ENCODE data around the gene HOMER1.

The HOMER1 gene

DNA sequence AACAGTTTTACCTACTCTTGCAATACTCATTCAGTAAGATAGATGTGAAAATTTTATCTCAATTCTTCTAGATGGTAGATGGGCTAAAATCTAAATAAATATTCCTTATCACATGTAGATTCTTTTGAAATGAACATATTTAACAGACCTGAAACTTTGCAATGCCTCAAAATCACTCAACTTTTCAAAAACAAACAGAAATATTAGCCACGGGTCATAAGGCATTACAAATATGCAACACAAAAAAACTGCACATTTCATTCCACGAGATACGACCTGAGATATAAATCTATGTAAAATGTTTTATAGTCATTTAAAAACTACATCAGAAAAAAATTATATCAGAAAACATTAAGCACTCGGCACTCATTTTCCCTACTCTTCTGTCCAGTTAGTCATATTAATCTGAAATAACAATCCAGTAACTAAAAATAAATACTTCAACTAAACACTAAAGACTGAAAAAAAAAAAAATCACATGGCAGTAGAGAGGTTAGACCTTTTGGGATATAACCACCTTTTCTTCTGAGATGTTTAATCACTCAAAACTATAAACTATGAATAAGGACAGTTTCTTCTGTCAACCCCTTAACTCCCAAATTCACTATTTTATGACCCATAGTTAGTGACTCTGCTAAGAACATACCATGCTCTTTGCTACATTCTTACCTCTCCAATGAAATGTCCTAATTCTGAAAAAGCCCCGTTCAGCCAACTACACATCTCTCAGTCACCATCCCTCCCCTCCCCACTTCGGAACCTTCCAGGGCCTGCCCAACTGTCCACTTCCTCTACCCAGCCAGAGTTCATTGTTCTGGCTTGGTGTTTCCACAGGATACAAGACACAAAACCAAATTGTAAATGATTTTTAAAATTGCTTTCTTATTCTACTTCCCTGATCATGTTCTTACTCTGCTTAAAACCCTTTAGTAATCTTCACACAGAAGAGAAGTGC, 6.4 kb downstream of the HOMER1 start:
- Histone ChIP-seq H3K36me3 (ENCODE audit: control insufficient read depth in 1 of 2, insufficient read depth in 2 of 2, low read length in 2 of 2) (no peaks in the 10 kb centered on the region), H3K4me3 (ENCODE audit: low read depth in 1 of 2, low read length in 2 of 2) (no peak overlapping the region), H3K4me1 (ENCODE audit: control insufficient read depth in 1 of 2, insufficient read depth in 2 of 2, low read length in 2 of 2) (peaks cover 0 to 16% of the 10 kb centered on the region in 2 donors), H3K27me3 (ENCODE audit: low read depth, low read length) (peaks cover 11% of the 10 kb centered on the region), H3K9me3 (ENCODE audit: control insufficient read depth in 1 of 2, low read length in 2 of 2) (no peaks in the 10 kb centered on the region), H3K27ac (ENCODE audit: low read length) (no peak overlapping the region)

- Histone ChIP-seq H3K36me3 (ENCODE audit: control insufficient read depth in 1 of 2, insufficient read depth in 2 of 2, low read length in 2 of 2) (no peaks in the 10 kb centered on the region), H3K4me3 (ENCODE audit: low read depth in 1 of 2, low read length in 2 of 2) (no peak overlapping the region), H3K27me3 (ENCODE audit: low read depth, low read length) (no peaks in the 10 kb centered on the region), H3K27ac (ENCODE audit: low read length) (no peak overlapping the region), H3K4me1 (ENCODE audit: control insufficient read depth in 1 of 2, insufficient read depth in 2 of 2, low read length in 2 of 2) (peaks cover 0 to 5% of the 10 kb centered on the region in 2 donors), H3K9me3 (ENCODE audit: control insufficient read depth in 1 of 2, low read length in 2 of 2) (no peaks in the 10 kb centered on the region)
Observed at GRCh38 chr5:79505138-79505537, 8.8 kb downstream of the HOMER1 start.

- Histone ChIP-seq H3K9me3 (ENCODE audit: control insufficient read depth in 1 of 2, low read length in 2 of 2) (no peaks in the 10 kb centered on the region), H3K27me3 (ENCODE audit: low read depth, low read length) (no peaks in the 10 kb centered on the region), H3K27ac (ENCODE audit: low read length) (no peak overlapping the region), H3K36me3 (ENCODE audit: control insufficient read depth in 1 of 2, insufficient read depth in 2 of 2, low read length in 2 of 2) (no peaks in the 10 kb centered on the region), H3K4me1 (ENCODE audit: control insufficient read depth in 1 of 2, insufficient read depth in 2 of 2, low read length in 2 of 2) (peaks cover 0 to 5% of the 10 kb centered on the region in 2 donors), H3K4me3 (ENCODE audit: low read depth in 1 of 2, low read length in 2 of 2) (no peak overlapping the region)
Observed at GRCh38 chr5:79503794-79504495, 10.0 kb downstream of the HOMER1 start.

DNA sequence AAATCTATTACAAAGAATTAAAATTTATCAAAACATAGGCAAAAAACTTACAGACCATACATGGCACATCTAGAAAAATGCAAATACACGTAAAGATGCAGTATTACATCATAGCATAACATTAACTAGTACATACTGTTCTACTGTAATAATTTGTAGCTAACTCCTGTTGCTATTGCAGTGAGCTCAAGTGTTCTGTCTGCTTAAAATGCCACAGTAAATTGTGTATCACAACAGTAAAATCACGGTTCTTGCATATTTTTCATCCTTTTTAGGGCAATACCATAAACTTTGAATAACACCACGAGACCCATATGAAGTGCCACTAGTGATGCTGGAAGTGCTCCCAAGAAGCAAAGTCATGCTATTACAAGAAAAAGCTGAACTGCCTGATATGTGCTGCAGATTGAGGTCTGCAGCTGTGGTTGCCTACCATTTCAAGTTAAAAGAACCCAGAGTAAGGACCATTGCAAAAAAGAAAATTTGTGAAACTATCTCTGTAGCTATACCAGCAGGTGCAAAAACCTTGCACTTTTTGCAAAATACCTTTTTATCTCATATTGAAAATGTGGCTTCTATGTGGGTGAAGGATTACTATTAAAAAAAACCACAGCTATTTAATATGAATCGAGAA, 14.2 kb downstream of the HOMER1 start:
- H3K27me3 ChIP-seq (ENCODE audit: low read depth, low read length), result no peaks in the 10 kb centered on the region
- H3K4me3 ChIP-seq (ENCODE audit: low read depth in 1 of 2, low read length in 2 of 2), result no peak overlapping the region
- H3K4me1 ChIP-seq (ENCODE audit: control insufficient read depth in 1 of 2, insufficient read depth in 2 of 2, low read length in 2 of 2), result peaks cover 0 to 5% of the 10 kb centered on the region in 2 donors
- H3K9me3 ChIP-seq (ENCODE audit: control insufficient read depth in 1 of 2, low read length in 2 of 2), result no peaks in the 10 kb centered on the region
- no peak overlapping the region for H3K27ac ChIP-seq (ENCODE audit: low read length)
- H3K36me3 ChIP-seq (ENCODE audit: control insufficient read depth in 1 of 2, insufficient read depth in 2 of 2, low read length in 2 of 2), result no peaks in the 10 kb centered on the region

- Histone ChIP-seq H3K27ac (ENCODE audit: low read length) (no peak overlapping the region), H3K9me3 (ENCODE audit: control insufficient read depth in 1 of 2, low read length in 2 of 2) (no peaks in the 10 kb centered on the region)
Observed at GRCh38 chr5:79495311-79495710, 18.6 kb downstream of the HOMER1 start.

DNA sequence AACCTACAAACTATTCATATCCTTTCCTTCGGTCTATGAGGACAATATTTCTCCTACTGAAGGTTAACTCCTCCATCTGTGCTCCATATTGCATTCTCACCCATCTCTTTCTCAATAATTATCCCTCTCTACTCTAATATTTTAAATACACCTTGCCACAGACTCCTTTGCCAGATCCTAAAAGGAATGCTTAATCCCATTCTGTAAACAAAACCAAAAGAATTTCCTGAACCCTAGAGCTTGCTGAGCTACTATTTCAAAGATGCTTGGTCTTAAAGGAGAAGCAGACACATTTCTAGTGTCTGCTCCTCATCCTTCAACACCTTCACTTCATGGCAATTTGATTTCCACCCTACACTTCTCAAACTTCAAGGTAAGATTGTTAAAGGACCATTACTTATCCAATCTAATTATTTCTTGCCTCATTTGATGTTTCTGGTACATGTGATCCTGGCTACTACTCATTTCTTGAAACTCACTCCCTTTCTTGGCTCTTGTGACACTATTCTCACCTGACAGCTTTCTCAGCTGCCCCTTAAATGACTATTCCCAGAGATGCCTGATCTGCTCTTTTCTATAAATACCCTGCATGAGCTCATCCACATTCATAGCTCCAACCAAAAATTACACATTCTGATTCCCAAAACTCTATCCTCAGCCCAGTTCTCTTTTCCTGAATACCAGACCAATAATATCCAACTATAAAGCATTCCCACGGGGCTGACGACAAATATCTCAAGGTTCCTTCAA, 20.2 kb downstream of the HOMER1 start:
- no peaks in the 10 kb centered on the region for H3K4me1 ChIP-seq (ENCODE audit: control insufficient read depth in 1 of 2, insufficient read depth in 2 of 2, low read length in 2 of 2)
- no peaks in the 10 kb centered on the region for H3K36me3 ChIP-seq (ENCODE audit: control insufficient read depth in 1 of 2, insufficient read depth in 2 of 2, low read length in 2 of 2)

More at GRCh38 chr5:79495311-79495710, 18.6 kb downstream of the HOMER1 start:
- H3K27me3 ChIP-seq (ENCODE audit: low read depth, low read length), result no peaks in the 10 kb centered on the region
- no peaks in the 10 kb centered on the region for H3K36me3 ChIP-seq (ENCODE audit: control insufficient read depth in 1 of 2, insufficient read depth in 2 of 2, low read length in 2 of 2)
- no peak overlapping the region for H3K4me3 ChIP-seq (ENCODE audit: low read depth in 1 of 2, low read length in 2 of 2)
- no peaks in the 10 kb centered on the region for H3K4me1 ChIP-seq (ENCODE audit: control insufficient read depth in 1 of 2, insufficient read depth in 2 of 2, low read length in 2 of 2)

DNA sequence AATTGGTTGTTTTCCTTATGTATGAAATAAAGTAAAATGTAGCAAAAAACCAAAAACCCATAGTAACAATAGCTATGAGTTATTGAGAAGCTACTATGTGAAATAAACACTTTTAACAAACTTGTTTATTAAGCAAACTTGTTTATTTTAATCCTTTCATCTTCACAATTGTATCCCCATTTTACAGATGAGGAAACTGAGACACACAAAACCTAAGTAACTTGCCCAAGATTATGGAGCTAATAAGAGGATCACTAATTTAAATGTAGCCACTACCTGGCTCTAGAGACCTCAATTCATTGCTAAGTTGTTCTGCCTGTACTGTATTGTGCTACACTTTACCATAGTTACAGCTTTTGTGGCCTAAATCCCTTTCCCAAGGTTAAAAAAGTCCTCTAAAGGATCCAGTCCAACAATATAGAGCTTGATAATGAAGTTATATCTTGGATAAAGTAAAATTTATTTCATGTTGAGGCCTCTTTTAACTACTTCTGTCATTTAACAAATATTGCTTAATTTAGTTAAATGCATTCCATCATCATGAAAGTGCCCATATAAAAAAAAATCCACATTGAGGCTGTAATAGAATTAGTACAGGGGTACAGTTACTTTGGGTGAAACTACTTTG, 22.1 kb downstream of the HOMER1 start:
- Histone ChIP-seq H3K9me3 (ENCODE audit: control insufficient read depth in 1 of 2, low read length in 2 of 2) (no peaks in the 10 kb centered on the region), H3K36me3 (ENCODE audit: control insufficient read depth in 1 of 2, insufficient read depth in 2 of 2, low read length in 2 of 2) (no peaks in the 10 kb centered on the region)

More for the DNA sequence above, 20.2 kb downstream of the HOMER1 start:
- Histone ChIP-seq H3K9me3 (ENCODE audit: control insufficient read depth in 1 of 2, low read length in 2 of 2) (no peaks in the 10 kb centered on the region), H3K27me3 (ENCODE audit: low read depth, low read length) (no peaks in the 10 kb centered on the region), H3K27ac (ENCODE audit: low read length) (no peak overlapping the region), H3K4me3 (ENCODE audit: low read depth in 1 of 2, low read length in 2 of 2) (no peak overlapping the region)

GRCh38 chr5:79490323-79490936, 23.5 kb downstream of the HOMER1 start:
- H3K9me3 ChIP-seq (ENCODE audit: control insufficient read depth in 1 of 2, low read length in 2 of 2), result no peaks in the 10 kb centered on the region
- H3K4me3 ChIP-seq (ENCODE audit: low read depth in 1 of 2, low read length in 2 of 2), result no peak overlapping the region
- H3K36me3 ChIP-seq (ENCODE audit: control insufficient read depth in 1 of 2, insufficient read depth in 2 of 2, low read length in 2 of 2), result no peaks in the 10 kb centered on the region
- no peak overlapping the region for H3K27ac ChIP-seq (ENCODE audit: low read length)
- no peaks in the 10 kb centered on the region for H3K27me3 ChIP-seq (ENCODE audit: low read depth, low read length)
- H3K4me1 ChIP-seq (ENCODE audit: control insufficient read depth in 1 of 2, insufficient read depth in 2 of 2, low read length in 2 of 2), result no peaks in the 10 kb centered on the region

More for the DNA sequence above, 22.1 kb downstream of the HOMER1 start:
- H3K4me3 ChIP-seq (ENCODE audit: low read depth in 1 of 2, low read length in 2 of 2), result no peak overlapping the region
- no peaks in the 10 kb centered on the region for H3K4me1 ChIP-seq (ENCODE audit: control insufficient read depth in 1 of 2, insufficient read depth in 2 of 2, low read length in 2 of 2)
- no peak overlapping the region for H3K27ac ChIP-seq (ENCODE audit: low read length)
- no peaks in the 10 kb centered on the region for H3K27me3 ChIP-seq (ENCODE audit: low read depth, low read length)

DNA sequence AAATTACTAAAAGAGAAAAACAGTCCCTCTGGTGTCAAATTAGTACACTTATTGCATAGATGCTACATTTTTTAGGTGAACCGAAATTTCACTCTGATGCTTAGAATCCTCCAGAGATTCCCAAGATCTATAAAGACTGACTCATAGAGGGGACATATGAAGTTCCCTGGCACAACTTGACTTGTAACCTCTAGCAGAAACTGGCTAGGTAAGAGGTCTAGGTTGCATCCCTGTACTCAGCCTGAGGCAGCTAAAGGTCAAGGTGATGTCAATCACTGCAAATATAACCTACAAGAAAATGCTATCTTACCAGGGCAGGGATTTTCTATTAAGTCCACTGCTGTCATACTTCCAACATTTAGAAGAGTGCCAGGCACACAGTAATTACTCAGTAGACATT, 24.2 kb downstream of the HOMER1 start:
- Histone ChIP-seq H3K9me3 (ENCODE audit: control insufficient read depth in 1 of 2, low read length in 2 of 2) (no peaks in the 10 kb centered on the region), H3K27me3 (ENCODE audit: low read depth, low read length) (no peaks in the 10 kb centered on the region), H3K4me1 (ENCODE audit: control insufficient read depth in 1 of 2, insufficient read depth in 2 of 2, low read length in 2 of 2) (no peaks in the 10 kb centered on the region), H3K27ac (ENCODE audit: low read length) (no peak overlapping the region), H3K36me3 (ENCODE audit: control insufficient read depth in 1 of 2, insufficient read depth in 2 of 2, low read length in 2 of 2) (no peaks in the 10 kb centered on the region), H3K4me3 (ENCODE audit: low read depth in 1 of 2, low read length in 2 of 2) (no peak overlapping the region)

- no peak overlapping the region for H3K4me3 ChIP-seq (ENCODE audit: low read depth in 1 of 2, low read length in 2 of 2)
- H3K36me3 ChIP-seq (ENCODE audit: control insufficient read depth in 1 of 2, insufficient read depth in 2 of 2, low read length in 2 of 2), result no peaks in the 10 kb centered on the region
- H3K4me1 ChIP-seq (ENCODE audit: control insufficient read depth in 1 of 2, insufficient read depth in 2 of 2, low read length in 2 of 2), result no peaks in the 10 kb centered on the region
- H3K27me3 ChIP-seq (ENCODE audit: low read depth, low read length), result no peaks in the 10 kb centered on the region
- no peaks in the 10 kb centered on the region for H3K9me3 ChIP-seq (ENCODE audit: control insufficient read depth in 1 of 2, low read length in 2 of 2)
- no peak overlapping the region for H3K27ac ChIP-seq (ENCODE audit: low read length)
Observed at GRCh38 chr5:79488775-79489174, 25.2 kb downstream of the HOMER1 start.
